OCI-LY7 (cell line): ENCODE measurements around the gene LGALS16. TPM values are rescaled to one million over a fixed set of nuclear protein-coding genes. Genes with fewer than 3 reads are reported as not detected.
"Not testable (repeated sequence)": the region's sequence is repeated elsewhere in the genome, so short reads cannot be mapped to it uniquely, and the experiment has no call there.

Experiments
- BruUV-seq: library from RNA; stranded (reverse); fragments of 400-500 nt; replicated peaks from 2 replicates; lab custom pipeline; 2021; lab: Mats Ljungman, UMichigan
- CTCF ChIA-PET: fragments of 300-600 bp; sonication (Branson Sonifier 250); formaldehyde crosslinking; loops from one replicate; lab custom pipeline; 2022; ENCODE audit warnings: antibody characterized with exemption; ENCODE audit not compliant: unreplicated experiment; lab: Charles Lee
- POLR2A ChIA-PET: fragments of 300-600 bp; sonication (Branson Sonifier 250); formaldehyde crosslinking; loops from one replicate; lab custom pipeline; 2022; ENCODE audit warnings: antibody characterized with exemption; lab: Charles Lee
- DNase-seq: peaks from one replicate; pipeline ENCODE4 v3.0.0-alpha.2; 2015; ENCODE audit warnings: low spot score
- H2AFZ ChIP-seq: fragments of 200-600 bp; sonication (generic), shearing (Covaris generic); 2 replicates; pipeline ENCODE4 v1.6.1; 2014; ENCODE audit warnings: mild to moderate bottlenecking, antibody characterized with exemption, low read length, moderate library complexity
- H3K27ac ChIP-seq: fragments of 200-600 bp; sonication (generic); 2 replicates; pipeline ENCODE4 v1.5.1; 2014; ENCODE audit warnings: mixed run types, low read depth, mild to moderate bottlenecking, moderate library complexity, low read length, inconsistent platforms; ENCODE audit not compliant: poor library complexity, severe bottlenecking
- H3K36me3 ChIP-seq: fragments of 200-600 bp; sonication (generic); 2 replicates; pipeline ENCODE4 v1.6.1; 2014; ENCODE audit warnings: mild to moderate bottlenecking, antibody characterized with exemption, low read length, moderate library complexity, mixed read lengths; ENCODE audit not compliant: insufficient read depth
- H3K4me1 ChIP-seq: fragments of 200-600 bp; sonication (generic); 2 replicates; pipeline ENCODE4 v1.5.1; 2014; ENCODE audit warnings: mild to moderate bottlenecking, low read length; ENCODE audit not compliant: insufficient read depth, poor library complexity, severe bottlenecking
- H3K4me2 ChIP-seq: fragments of 200-600 bp; sonication (generic); 2 replicates; pipeline ENCODE4 v1.6.1; 2014; ENCODE audit warnings: mild to moderate bottlenecking, low read length
- H3K4me3 ChIP-seq: fragments of 200-600 bp; sonication (generic); 2 replicates; pipeline ENCODE4 v1.5.1; 2014; ENCODE audit warnings: mild to moderate bottlenecking, low read depth, low read length; ENCODE audit not compliant: poor library complexity, severe bottlenecking
- H3K79me2 ChIP-seq: fragments of 200-600 bp; sonication (generic); 2 replicates; pipeline ENCODE4 v1.6.1; 2016; ENCODE audit warnings: low read depth, mild to moderate bottlenecking, low read length, moderate library complexity, mixed read lengths; ENCODE audit not compliant: insufficient read depth
- H3K9me2 ChIP-seq: fragments of 200-600 bp; sonication (generic); 2 replicates; pipeline ENCODE4 v1.6.1; 2016; ENCODE audit warnings: mild to moderate bottlenecking, low read length, mixed read lengths; ENCODE audit not compliant: insufficient read depth
- H3K9me3 ChIP-seq: fragments of 200-600 bp; sonication (generic); 2 replicates; pipeline ENCODE4 v1.6.1; 2014; ENCODE audit warnings: mild to moderate bottlenecking, mixed run types, low read length, mixed read lengths
- H4K20me1 ChIP-seq: fragments of 200-600 bp; sonication (generic); 2 replicates; pipeline ENCODE4 v1.6.1; 2014; ENCODE audit warnings: mild to moderate bottlenecking, antibody characterized with exemption, low read length, moderate library complexity, mixed read lengths; ENCODE audit not compliant: insufficient read depth
- EZH2phosphoT487 ChIP-seq: fragments of 200-600 bp; sonication (generic); IDR thresholded peaks from 2 replicates; pipeline ENCODE4 v1.6.1; 2018; ENCODE audit warnings: low read depth, borderline replicate concordance, mild to moderate bottlenecking, mixed run types, antibody characterized with exemption, low read length, moderate library complexity, mixed read lengths
- intact Hi-C: fragments of 100-400 bp; cut with micrococcal nuclease; formaldehyde crosslinking; loops from one replicate; pipeline ENCODE4 v1.10.0; 2022; ENCODE audit not compliant: unreplicated experiment
- total RNA-seq, 2 experiments: library from RNA; depleted of rRNA in 1 of 2; stranded (reverse); fragments of >200 nt in 1 of 2; shearing (Covaris generic) in 1 of 2; gene quantifications; 2 replicates each; pipeline ENCODE4 v1.2.3, GENCODE V29; 2014 to 2022
- TF ChIP-seq, protein P1 (sequence below): fragments of 200-600 bp; sonication (generic); conservative IDR thresholded peaks from 2 replicates; pipeline ENCODE4 v1.5.1; 2014; ENCODE audit warnings: mild to moderate bottlenecking, antibody characterized with exemption, low read length, moderate library complexity, mixed read lengths

LGALS16 gene
- total RNA-seq, 2 experiments from 2014 or later = not detected

DNA sequence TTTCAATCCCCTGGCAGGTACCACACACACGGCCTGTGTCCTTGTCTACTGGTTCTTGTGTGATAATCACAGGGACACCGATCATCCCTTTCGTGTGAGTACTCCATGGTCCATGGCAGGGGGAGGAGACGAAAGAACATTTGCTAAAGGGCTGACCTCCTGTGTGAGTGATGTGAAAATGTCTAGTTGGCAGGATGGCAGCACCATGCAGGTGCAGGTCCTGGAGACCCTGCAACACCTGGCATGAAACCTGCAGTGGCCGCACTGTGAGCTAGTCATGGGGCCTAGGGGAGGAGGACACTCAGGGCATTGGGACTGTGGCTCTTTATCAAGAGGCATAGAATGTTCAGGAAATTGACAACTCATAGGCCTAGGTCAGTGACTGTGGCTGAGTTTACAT, 25.7 kb downstream of the LGALS16 start:
- Histone ChIP-seq H3K36me3 (no peaks in the 10 kb centered on the region), H4K20me1 (no peaks in the 10 kb centered on the region), H3K79me2 (no peaks in the 10 kb centered on the region), H3K4me1 (no peaks in the 10 kb centered on the region), H3K9me3 (no peaks in the 10 kb centered on the region), H2AFZ (no peak overlapping the region), H3K27ac (no peak overlapping the region), H3K9me2 (no peaks in the 10 kb centered on the region), H3K4me2 (no peak overlapping the region), H3K4me3 (no peak overlapping the region)
- DNase-seq = no peak
- CTCF ChIA-PET = no interaction called here
- BruUV-seq = no TSS peak
- intact Hi-C loops = no loop called here
- POLR2A ChIA-PET = no interaction called here
- TF ChIP-seq, protein P1, sequence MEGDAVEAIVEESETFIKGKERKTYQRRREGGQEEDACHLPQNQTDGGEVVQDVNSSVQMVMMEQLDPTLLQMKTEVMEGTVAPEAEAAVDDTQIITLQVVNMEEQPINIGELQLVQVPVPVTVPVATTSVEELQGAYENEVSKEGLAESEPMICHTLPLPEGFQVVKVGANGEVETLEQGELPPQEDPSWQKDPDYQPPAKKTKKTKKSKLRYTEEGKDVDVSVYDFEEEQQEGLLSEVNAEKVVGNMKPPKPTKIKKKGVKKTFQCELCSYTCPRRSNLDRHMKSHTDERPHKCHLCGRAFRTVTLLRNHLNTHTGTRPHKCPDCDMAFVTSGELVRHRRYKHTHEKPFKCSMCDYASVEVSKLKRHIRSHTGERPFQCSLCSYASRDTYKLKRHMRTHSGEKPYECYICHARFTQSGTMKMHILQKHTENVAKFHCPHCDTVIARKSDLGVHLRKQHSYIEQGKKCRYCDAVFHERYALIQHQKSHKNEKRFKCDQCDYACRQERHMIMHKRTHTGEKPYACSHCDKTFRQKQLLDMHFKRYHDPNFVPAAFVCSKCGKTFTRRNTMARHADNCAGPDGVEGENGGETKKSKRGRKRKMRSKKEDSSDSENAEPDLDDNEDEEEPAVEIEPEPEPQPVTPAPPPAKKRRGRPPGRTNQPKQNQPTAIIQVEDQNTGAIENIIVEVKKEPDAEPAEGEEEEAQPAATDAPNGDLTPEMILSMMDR = no peak
- no peak for TF ChIP-seq EZH2phosphoT487

DNA sequence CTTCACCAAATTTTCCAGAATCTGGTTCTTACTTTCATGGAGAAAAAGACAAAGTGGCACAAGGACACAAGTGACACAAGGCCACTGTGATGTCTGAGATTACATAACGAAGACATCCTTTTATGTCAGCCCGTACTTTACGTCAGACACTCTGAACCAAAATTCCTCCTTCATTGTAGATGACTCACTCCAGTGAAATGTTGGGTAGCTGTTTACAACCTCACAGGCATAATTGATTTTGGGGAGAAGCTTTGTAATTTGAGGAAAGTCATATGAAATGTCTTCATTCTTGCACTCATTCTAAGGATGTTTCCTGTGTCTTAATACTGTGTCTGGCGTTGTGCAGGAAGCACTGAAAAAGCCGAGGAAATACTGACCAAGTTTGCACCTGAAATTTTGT, 28.6 kb downstream of the LGALS16 start:
- no peak overlapping the region for H3K27ac ChIP-seq
- no peak for DNase-seq
- H2AFZ ChIP-seq = no peak overlapping the region
- ChIA-PET CTCF (no interaction called here), POLR2A (no interaction called here)
- intact Hi-C loops = no loop called here
- H3K4me1 ChIP-seq = no peaks in the 10 kb centered on the region
- TF ChIP-seq EZH2phosphoT487 = no peak
- TF ChIP-seq, protein P1 = no peak
- no peaks in the 10 kb centered on the region for H3K36me3 ChIP-seq
- no TSS peak for BruUV-seq
- H3K79me2 ChIP-seq = no peaks in the 10 kb centered on the region
- H3K4me3 ChIP-seq = no peak overlapping the region
- no peak overlapping the region for H3K4me2 ChIP-seq
- H3K9me2 ChIP-seq = no peaks in the 10 kb centered on the region
- H3K9me3 ChIP-seq = no peaks in the 10 kb centered on the region; the same call in 1 of the 2 replicates
- H4K20me1 ChIP-seq = no peaks in the 10 kb centered on the region

DNA sequence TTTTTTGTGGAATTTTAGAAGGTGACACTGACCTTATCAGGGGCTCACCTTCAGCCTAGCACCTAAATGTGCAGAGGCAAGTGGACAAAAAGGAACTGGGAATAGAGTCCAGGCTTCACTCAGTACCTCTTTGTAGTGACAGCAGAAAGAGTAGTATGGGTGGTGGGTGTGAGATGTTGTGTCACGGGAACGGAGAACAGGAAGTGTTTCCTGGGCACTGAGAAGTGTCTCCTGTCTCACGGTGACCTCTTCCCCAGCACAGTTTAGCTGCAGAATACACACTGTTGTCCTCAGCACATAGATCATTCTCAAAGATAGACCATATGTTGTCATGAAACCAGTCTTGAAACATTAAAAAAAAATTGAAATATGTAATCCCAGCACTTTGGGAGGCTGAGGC, 31.0 kb downstream of the LGALS16 start:
- no peak for TF ChIP-seq EZH2phosphoT487
- TF ChIP-seq, protein P1 = no peak
- Histone ChIP-seq H3K79me2 (no peaks in the 10 kb centered on the region), H3K36me3 (no peaks in the 10 kb centered on the region), H3K9me2 (no peaks in the 10 kb centered on the region), H3K4me1 (no peaks in the 10 kb centered on the region), H2AFZ (no peak overlapping the region), H3K9me3 (no peaks in the 10 kb centered on the region; the same call in 1 of the 2 replicates), H3K4me2 (no peak overlapping the region), H4K20me1 (no peaks in the 10 kb centered on the region), H3K4me3 (no peak overlapping the region), H3K27ac (no peak overlapping the region)
- no peak for DNase-seq
- ChIA-PET POLR2A (no interaction called here), CTCF (no interaction called here)
- intact Hi-C loops = no loop called here
- no TSS peak for BruUV-seq

DNA sequence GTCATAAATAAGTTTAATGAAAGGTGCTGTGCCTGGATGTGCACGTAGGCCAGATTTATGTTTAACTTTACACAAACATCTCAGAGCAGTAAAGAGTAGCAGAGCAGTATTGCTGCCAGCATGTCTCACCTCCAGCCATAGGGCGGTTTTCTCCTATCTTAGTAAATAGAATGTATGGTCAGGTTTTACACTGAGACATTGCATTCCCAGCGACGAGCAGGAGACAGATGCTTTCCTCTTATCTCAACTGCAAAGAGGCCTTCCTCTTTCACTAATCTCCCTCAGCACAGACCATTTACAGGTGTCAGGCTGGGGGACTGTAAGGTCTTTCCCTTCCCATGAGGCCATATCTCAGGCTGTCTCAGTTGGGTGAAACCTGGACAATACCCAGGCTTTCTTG, 32.9 kb downstream of the LGALS16 start:
- H3K4me1 ChIP-seq, H3K36me3 ChIP-seq, H3K4me2 ChIP-seq, H3K27ac ChIP-seq, H4K20me1 ChIP-seq, CTCF ChIA-PET, H3K9me3 ChIP-seq, H3K9me2 ChIP-seq, intact Hi-C loops, H3K4me3 ChIP-seq, POLR2A ChIA-PET, H2AFZ ChIP-seq, H3K79me2 ChIP-seq, DNase-seq, BruUV-seq: not testable (repeated sequence)
